CD4-positive, alpha-beta memory T cell (primary cell): Measurements from ENCODE around the gene PFKFB1. TPM values are rescaled to one million over a fixed set of nuclear protein-coding genes. Genes with fewer than 3 reads are reported as not detected.
A peak's percentile ranks its signal among the peaks of the same experiment; 100 is the strongest.

Source experiments
- CTCF ChIA-PET: fragments of 350-600 bp; sonication (Branson Sonifier 250); formaldehyde crosslinking; loops from one replicate; lab custom pipeline; 2021; ENCODE audit warnings: inconsistent platforms; ENCODE audit not compliant: partially characterized antibody; lab: Charles Lee
- POLR2A ChIA-PET: fragments of 350-600 bp; sonication (Branson Sonifier 250); formaldehyde crosslinking; loops from one replicate; lab custom pipeline; 2021; ENCODE audit not compliant: partially characterized antibody; lab: Charles Lee
- DNase-seq, 5 donors: peaks; one replicate each; pipeline versions ENCODE4 v3.0.0 to v3.0.0-alpha.2; 2020 to 2022; ENCODE audit warnings: mixed read lengths in 1 of 5
- H3K27ac ChIP-seq: one replicate; pipeline ENCODE4 v1.7.0; 2013; ENCODE audit warnings: low read depth, low read length
- H3K27me3 ChIP-seq: 2 replicates; pipeline ENCODE4 v1.7.0; 2013; ENCODE audit warnings: mild to moderate bottlenecking, low read length, moderate library complexity; ENCODE audit not compliant: insufficient read depth
- H3K36me3 ChIP-seq: 2 replicates; pipeline ENCODE4 v1.7.0; 2013; ENCODE audit warnings: mild to moderate bottlenecking, low read length, moderate library complexity; ENCODE audit not compliant: insufficient read depth
- H3K4me1 ChIP-seq: 2 replicates; pipeline ENCODE4 v1.7.0; 2013; ENCODE audit warnings: mild to moderate bottlenecking, low read length, moderate library complexity; ENCODE audit not compliant: insufficient read depth
- H3K4me3 ChIP-seq, 2 donors: one replicate each; pipeline ENCODE4 v1.7.0; 2013; ENCODE audit warnings: low read length in 2 of 2, mild to moderate bottlenecking in 1 of 2
- H3K9me3 ChIP-seq, 2 donors: one replicate each; pipeline ENCODE4 v1.7.0; 2013; ENCODE audit warnings: low read length in 2 of 2, control low read depth in 1 of 2; ENCODE audit not compliant: control insufficient read depth in 1 of 2
- H3K27ac Mint-ChIP-seq, 7 donors: one replicate each; pipeline ENCODE4 v1.8.0; 2020 to 2021; ENCODE audit warnings: mixed read lengths in 7 of 7, mild to moderate bottlenecking in 6 of 7, inconsistent platforms in 3 of 7, moderate library complexity in 3 of 7
- H3K27me3 Mint-ChIP-seq, 2 donors: one replicate each; pipeline ENCODE4 v1.8.0; 2020 to 2021; ENCODE audit warnings: mixed read lengths in 2 of 2
- H3K36me3 Mint-ChIP-seq, 2 donors: one replicate each; pipeline ENCODE4 v1.8.0; 2020 to 2021; ENCODE audit warnings: mixed read lengths in 2 of 2, inconsistent platforms in 1 of 2, mild to moderate bottlenecking in 1 of 2
- H3K4me1 Mint-ChIP-seq, 4 donors: one replicate each; pipeline ENCODE4 v1.8.0; 2020 to 2021; ENCODE audit warnings: mixed read lengths in 4 of 4, mild to moderate bottlenecking in 1 of 4
- H3K4me3 Mint-ChIP-seq, 8 donors: one replicate each; pipeline ENCODE4 v1.8.0; 2020 to 2021; ENCODE audit warnings: mixed read lengths in 8 of 8, mild to moderate bottlenecking in 7 of 8, moderate library complexity in 6 of 8, inconsistent platforms in 3 of 8
- H3K9me3 Mint-ChIP-seq, 8 donors: one replicate each; pipeline ENCODE4 v1.8.0; 2020 to 2021; ENCODE audit warnings: mixed read lengths in 8 of 8, mild to moderate bottlenecking in 5 of 8, inconsistent platforms in 3 of 8, moderate library complexity in 1 of 8
- intact Hi-C: fragments of 100-400 bp; cut with micrococcal nuclease; formaldehyde crosslinking; loops from one replicate; pipeline ENCODE4 v1.15.1; 2023
- polyA plus RNA-seq, 2 donors: library from polyadenylated mRNA; unstranded; fragments of 300-500 nt; fragmentation: Illumina TruSeq; gene quantifications; one replicate each; pipeline ENCODE4 v1.2.3, GENCODE V29; 2021
- total RNA-seq, 2 experiments: library from RNA; stranded (reverse); gene quantifications; one replicate each; pipeline ENCODE4 v1.2.3, GENCODE V29; 2021

PFKFB1 gene
- total and polyA plus RNA-seq, 4 experiments from 2014 or later: 0.35 to 0.78 TPM; not detected in 2

DNA sequence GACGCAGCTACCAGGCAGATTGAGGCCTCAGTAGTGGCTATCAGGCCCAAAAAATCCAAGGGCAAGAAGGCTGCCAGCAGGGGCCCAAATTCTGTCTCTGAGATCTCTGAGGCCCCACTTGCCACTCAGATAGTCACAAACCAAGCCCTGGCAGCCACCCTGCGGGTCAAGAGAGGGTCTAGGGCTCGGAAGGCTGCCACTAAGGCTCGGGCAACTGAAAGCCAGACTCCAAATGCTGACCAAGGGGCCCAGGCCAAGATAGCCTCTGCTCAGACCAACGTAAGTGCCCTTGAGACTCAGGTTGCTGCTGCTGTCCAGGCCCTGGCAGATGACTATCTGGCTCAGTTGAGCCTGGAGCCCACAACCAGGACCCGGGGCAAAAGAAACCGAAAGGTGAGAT is 70.6 kb downstream of the PFKFB1 start:
- H3K36me3 ChIP-seq: no peaks in the 10 kb centered on the region
- H3K4me3 ChIP-seq: no peak overlapping the region
- Mint-ChIP-seq H3K4me1 (peaks cover 7 to 24% (median 15%) of the 10 kb centered on the region in 4 donors), H3K36me3 (no peaks in the 10 kb centered on the region), H3K27ac (no peak overlapping the region), H3K27me3 (no peaks in the 10 kb centered on the region), H3K4me3 (no peak overlapping the region), H3K9me3 (no peaks in the 10 kb centered on the region)
- ChIA-PET POLR2A (no interaction called here), CTCF (no interaction called here)
- intact Hi-C loops: no loop called here
- peaks cover 6% of the 10 kb centered on the region for H3K4me1 ChIP-seq
- no peak overlapping the region for H3K27ac ChIP-seq
- no peaks in the 10 kb centered on the region for H3K27me3 ChIP-seq
- no peaks in the 10 kb centered on the region for H3K9me3 ChIP-seq
- no peak for DNase-seq

DNA sequence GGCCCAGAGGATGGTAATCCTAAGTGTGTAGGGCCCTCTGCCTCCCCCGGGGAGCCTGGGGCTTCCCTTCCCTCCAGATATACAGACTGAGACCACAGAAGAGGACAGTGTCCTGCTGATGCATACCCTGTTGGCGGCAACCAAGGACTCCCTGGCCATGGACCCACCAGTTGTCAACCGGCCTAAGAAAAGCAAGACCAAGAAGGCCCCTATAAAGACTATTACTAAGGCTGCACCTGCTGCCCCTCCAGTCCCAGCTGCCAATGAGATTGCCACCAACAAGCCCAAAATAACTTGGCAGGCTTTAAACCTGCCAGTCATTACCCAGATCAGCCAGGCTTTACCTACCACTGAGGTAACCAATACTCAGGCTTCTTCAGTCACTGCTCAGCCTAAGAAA is 71.4 kb downstream of the PFKFB1 start:
- Mint-ChIP-seq H3K36me3 (no peaks in the 10 kb centered on the region), H3K27me3 (no peaks in the 10 kb centered on the region), H3K9me3 (no peaks in the 10 kb centered on the region), H3K27ac (no peak overlapping the region), H3K4me3 (peak overlapping the region in 4 of 8 donors; percentile 4 to 90 (median 87)), H3K4me1 (peaks cover 7 to 24% (median 15%) of the 10 kb centered on the region in 4 donors)
- CTCF ChIA-PET: no interaction called here
- H3K27me3 ChIP-seq: no peaks in the 10 kb centered on the region
- H3K4me1 ChIP-seq: peaks cover 6% of the 10 kb centered on the region
- no peaks in the 10 kb centered on the region for H3K9me3 ChIP-seq
- H3K27ac ChIP-seq: no peak overlapping the region
- H3K4me3 ChIP-seq: no peak overlapping the region
- POLR2A ChIA-PET: no interaction called here
- intact Hi-C loops: no loop called here
- DNase-seq: no peak
- no peaks in the 10 kb centered on the region for H3K36me3 ChIP-seq

DNA sequence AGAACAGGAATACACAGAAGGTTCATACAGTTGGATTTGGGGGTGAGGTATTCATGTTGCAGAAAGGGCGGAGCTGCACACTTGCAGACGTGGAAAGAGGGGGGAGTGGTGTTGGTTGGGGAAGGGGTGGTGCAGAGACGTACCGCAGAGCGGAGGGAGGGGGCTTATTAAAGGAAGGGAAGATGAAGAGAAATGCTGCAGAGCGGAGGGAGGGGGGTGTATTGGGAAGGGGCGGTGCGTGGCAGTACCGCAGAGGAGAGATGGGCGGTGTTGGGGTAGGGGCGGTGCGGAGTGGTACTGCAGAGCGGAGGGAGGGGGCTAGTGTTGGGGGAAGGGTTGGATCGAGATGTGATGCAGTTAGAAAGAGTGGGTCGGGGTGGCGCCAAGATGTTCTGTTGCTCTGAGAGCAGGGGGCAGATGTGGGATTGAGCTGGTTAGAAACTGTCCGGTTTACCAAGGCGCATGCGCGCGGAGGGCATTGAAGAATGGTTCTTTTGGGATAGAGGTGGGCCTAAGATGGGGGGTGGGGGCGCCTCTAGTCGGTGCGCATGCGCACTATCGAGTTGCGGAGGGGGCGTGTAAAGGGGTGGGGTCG is 72.5 kb downstream of the PFKFB1 start:
- CTCF ChIA-PET: no interaction called here
- H3K9me3 ChIP-seq: no peaks in the 10 kb centered on the region
- H3K27ac ChIP-seq: no peak overlapping the region
- no peaks in the 10 kb centered on the region for H3K36me3 ChIP-seq
- no peaks in the 10 kb centered on the region for H3K27me3 Mint-ChIP-seq
- H3K4me3 Mint-ChIP-seq: peak overlapping the region; percentile 84 to 92 (median 88)
- H3K9me3 Mint-ChIP-seq: no peaks in the 10 kb centered on the region
- peaks cover 6% of the 10 kb centered on the region for H3K4me1 ChIP-seq
- H3K27ac Mint-ChIP-seq: peak overlapping the region in 5 of 7 donors; percentile 57 to 89 (median 78)
- POLR2A ChIA-PET: no interaction called here
- no peaks in the 10 kb centered on the region for H3K36me3 Mint-ChIP-seq
- peaks cover 7 to 24% (median 15%) of the 10 kb centered on the region in 4 donors for H3K4me1 Mint-ChIP-seq
- H3K27me3 ChIP-seq: no peaks in the 10 kb centered on the region
- intact Hi-C loops: no loop called here
- peak overlapping the region; percentile 52 for H3K4me3 ChIP-seq
- peak; percentile 13 to 42 (median 20) for DNase-seq

- peak in 1 of 5 donors; percentile 2 for DNase-seq
- H3K36me3 Mint-ChIP-seq: no peaks in the 10 kb centered on the region
- intact Hi-C loops: no loop called here
- POLR2A ChIA-PET: no interaction called here
- peak within 1 kb of the TSS; percentile 84 to 92 (median 88) for H3K4me3 Mint-ChIP-seq
- CTCF ChIA-PET: no interaction called here
- Histone ChIP-seq H3K9me3 (no peaks in the 10 kb centered on the region), H3K27ac (no peak within 1 kb of the TSS), H3K36me3 (no peaks in the 10 kb centered on the region), H3K27me3 (no peaks in the 10 kb centered on the region), H3K4me1 (peaks cover 6% of the 10 kb centered on the region), H3K4me3 (peak within 1 kb of the TSS; percentile 52)
- peak within 1 kb of the TSS in 6 of 7 donors; percentile 55 to 92 (median 82) for H3K27ac Mint-ChIP-seq
- H3K27me3 Mint-ChIP-seq: no peaks in the 10 kb centered on the region
- peaks cover 7 to 24% (median 15%) of the 10 kb centered on the region in 4 donors for H3K4me1 Mint-ChIP-seq
- H3K9me3 Mint-ChIP-seq: no peaks in the 10 kb centered on the region
Measured at GRCh38 chrX:54920610-54921426, 73.2 kb downstream of the PFKFB1 start, which contains the start of gene TRO. TRO (plus strand) TSS chrX:54920824; CDS start chrX:54922247, 1,423 bp downstream.

GRCh38 chrX:54909941-54910340 is 84.0 kb downstream of the PFKFB1 start:
- H3K9me3 ChIP-seq: no peaks in the 10 kb centered on the region
- H3K4me1 Mint-ChIP-seq: no peaks in the 10 kb centered on the region
- no peaks in the 10 kb centered on the region for H3K27me3 ChIP-seq
- no peak overlapping the region for H3K27ac Mint-ChIP-seq
- CTCF ChIA-PET: no interaction called here
- POLR2A ChIA-PET: no interaction called here
- no peaks in the 10 kb centered on the region for H3K36me3 ChIP-seq
- H3K4me1 ChIP-seq: no peaks in the 10 kb centered on the region
- intact Hi-C loops: no loop called here
- no peak overlapping the region for H3K27ac ChIP-seq
- H3K9me3 Mint-ChIP-seq: peaks cover 2 to 20% (median 10%) of the 10 kb centered on the region in 8 donors
- no peak for DNase-seq
- peaks cover 3 to 5% of the 10 kb centered on the region in 2 donors for H3K27me3 Mint-ChIP-seq
- H3K4me3 Mint-ChIP-seq: no peak overlapping the region
- peaks cover 0 to 2% of the 10 kb centered on the region in 2 donors for H3K36me3 Mint-ChIP-seq
- no peak overlapping the region for H3K4me3 ChIP-seq

- Histone ChIP-seq H3K4me3 (no peak overlapping the region), H3K27ac (no peak overlapping the region), H3K4me1 (no peaks in the 10 kb centered on the region), H3K27me3 (no peaks in the 10 kb centered on the region), H3K36me3 (no peaks in the 10 kb centered on the region), H3K9me3 (no peaks in the 10 kb centered on the region)
- Mint-ChIP-seq H3K9me3 (peaks cover 0 to 11% (median 9%) of the 10 kb centered on the region in 8 donors), H3K4me1 (no peaks in the 10 kb centered on the region), H3K27ac (no peak overlapping the region), H3K36me3 (no peaks in the 10 kb centered on the region), H3K4me3 (no peak overlapping the region), H3K27me3 (no peaks in the 10 kb centered on the region)
- DNase-seq: no peak
- intact Hi-C loops: no loop called here
- ChIA-PET POLR2A (no interaction called here), CTCF (no interaction called here)
Measured at GRCh38 chrX:54894159-54894558, 99.8 kb downstream of the PFKFB1 start.

GRCh38 chrX:54891573-54891972 is 102.4 kb downstream of the PFKFB1 start:
- no peak overlapping the region for H3K4me3 ChIP-seq
- no peaks in the 10 kb centered on the region for H3K4me1 Mint-ChIP-seq
- H3K27me3 ChIP-seq: no peaks in the 10 kb centered on the region
- ChIA-PET CTCF (interaction anchor here (1.0 to 2.6 kb wide), 4 partner anchors 118 to 252 kb away, joined by 3 to 19 read pairs (median 5); no protein-coding TSS in a partner anchor), POLR2A (no interaction called here)
- H3K4me3 Mint-ChIP-seq: no peak overlapping the region
- no peaks in the 10 kb centered on the region for H3K36me3 ChIP-seq
- peaks cover 2 to 9% of the 10 kb centered on the region in 2 donors for H3K27me3 Mint-ChIP-seq
- H3K27ac ChIP-seq: no peak overlapping the region
- DNase-seq: peak; percentile 31 to 43 (median 37)
- H3K9me3 ChIP-seq: no peaks in the 10 kb centered on the region
- no peaks in the 10 kb centered on the region for H3K4me1 ChIP-seq
- intact Hi-C loops: loop anchor here (1.0 to 2.0 kb wide), 3 partner anchors 269 to 1357 kb away; no protein-coding TSS in a partner anchor
- H3K27ac Mint-ChIP-seq: no peak overlapping the region
- no peaks in the 10 kb centered on the region for H3K36me3 Mint-ChIP-seq
- H3K9me3 Mint-ChIP-seq: peaks cover 0 to 13% (median 9%) of the 10 kb centered on the region in 8 donors
